Osteocyte (in vitro differentiated cells): ENCODE measurements around the gene AKNA. TPM values are rescaled to one million over a fixed set of nuclear protein-coding genes. Genes with fewer than 3 reads are reported as not detected.

Experiments
- DNase-seq: peaks from one replicate; pipeline ENCODE4 v3.0.0; 2021; ENCODE audit warnings: mixed read lengths; ENCODE audit not compliant: unreplicated experiment; ENCODE audit errors: extremely low spot score
- H3K27ac Mint-ChIP-seq: one replicate; pipeline ENCODE4 v1.8.0; 2021; ENCODE audit warnings: mild to moderate bottlenecking, mixed read lengths; ENCODE audit not compliant: unreplicated experiment
- H3K27me3 Mint-ChIP-seq: one replicate; pipeline ENCODE4 v1.8.0; 2021; ENCODE audit warnings: mixed read lengths; ENCODE audit not compliant: unreplicated experiment
- H3K36me3 Mint-ChIP-seq: one replicate; pipeline ENCODE4 v1.8.0; 2021; ENCODE audit warnings: mixed read lengths; ENCODE audit not compliant: unreplicated experiment
- H3K4me1 Mint-ChIP-seq: one replicate; pipeline ENCODE4 v1.8.0; 2021; ENCODE audit warnings: mixed read lengths; ENCODE audit not compliant: unreplicated experiment
- H3K4me3 Mint-ChIP-seq: one replicate; pipeline ENCODE4 v1.8.0; 2021; ENCODE audit warnings: mild to moderate bottlenecking, moderate library complexity, mixed read lengths; ENCODE audit not compliant: unreplicated experiment
- H3K9me3 Mint-ChIP-seq: one replicate; pipeline ENCODE4 v1.8.0; 2021; ENCODE audit warnings: mixed read lengths; ENCODE audit not compliant: unreplicated experiment
- total RNA-seq: library from RNA; stranded (reverse); gene quantifications from 2 replicates; pipeline ENCODE4 v1.2.1, GENCODE V29; 2021
- TF ChIP-seq, protein P1 (sequence below): fragments of 200-600 bp; sonication (generic); IDR thresholded peaks from 2 replicates; pipeline ENCODE4 v1.5.0; 2021; ENCODE audit warnings: antibody characterized with exemption, mild to moderate bottlenecking, moderate library complexity

Gene AKNA
- total RNA-seq, 1 donor from 2014 or later: 36.0 TPM

DNA sequence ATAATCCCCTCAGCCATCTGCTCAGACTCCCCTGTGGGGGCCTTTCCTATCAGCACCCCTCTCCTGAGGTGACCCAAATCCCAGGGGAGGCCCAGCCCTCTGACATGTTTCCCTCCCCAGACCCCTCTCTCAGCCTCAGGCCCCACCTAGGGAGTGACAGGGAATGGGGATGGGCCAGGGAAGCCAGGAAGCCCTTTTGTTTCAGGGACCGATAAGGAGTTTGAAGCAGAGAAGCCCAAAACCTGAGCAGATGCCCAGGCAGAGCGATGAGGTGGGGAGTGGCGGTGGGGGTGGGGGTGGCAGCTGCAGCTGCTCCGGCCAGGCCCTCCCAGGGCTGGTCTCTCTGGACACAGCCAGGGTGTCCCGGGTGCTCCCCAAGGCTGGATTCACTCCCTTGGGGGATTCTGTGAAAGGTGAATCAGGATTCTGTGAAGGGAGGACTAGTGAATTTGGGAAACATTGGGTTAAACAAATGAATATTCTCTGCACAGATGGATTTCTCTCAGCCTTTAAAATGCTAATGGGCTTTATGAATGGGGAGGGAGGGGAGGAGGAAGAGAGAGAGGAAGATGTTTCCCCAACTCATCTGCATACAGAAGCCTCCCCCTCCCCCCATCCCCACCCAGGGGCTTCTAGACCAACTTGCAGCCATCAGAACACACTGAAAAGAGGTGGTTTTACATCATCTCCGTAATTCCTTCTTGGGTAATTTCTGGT is 17.4 kb downstream of the AKNA start:
- no peak overlapping the region for H3K4me3 Mint-ChIP-seq
- H3K27me3 Mint-ChIP-seq: no peaks in the 10 kb centered on the region
- H3K27ac Mint-ChIP-seq: no peak overlapping the region
- DNase-seq: no peak
- peaks cover 22% of the 10 kb centered on the region for H3K4me1 Mint-ChIP-seq
- TF ChIP-seq, protein P1, sequence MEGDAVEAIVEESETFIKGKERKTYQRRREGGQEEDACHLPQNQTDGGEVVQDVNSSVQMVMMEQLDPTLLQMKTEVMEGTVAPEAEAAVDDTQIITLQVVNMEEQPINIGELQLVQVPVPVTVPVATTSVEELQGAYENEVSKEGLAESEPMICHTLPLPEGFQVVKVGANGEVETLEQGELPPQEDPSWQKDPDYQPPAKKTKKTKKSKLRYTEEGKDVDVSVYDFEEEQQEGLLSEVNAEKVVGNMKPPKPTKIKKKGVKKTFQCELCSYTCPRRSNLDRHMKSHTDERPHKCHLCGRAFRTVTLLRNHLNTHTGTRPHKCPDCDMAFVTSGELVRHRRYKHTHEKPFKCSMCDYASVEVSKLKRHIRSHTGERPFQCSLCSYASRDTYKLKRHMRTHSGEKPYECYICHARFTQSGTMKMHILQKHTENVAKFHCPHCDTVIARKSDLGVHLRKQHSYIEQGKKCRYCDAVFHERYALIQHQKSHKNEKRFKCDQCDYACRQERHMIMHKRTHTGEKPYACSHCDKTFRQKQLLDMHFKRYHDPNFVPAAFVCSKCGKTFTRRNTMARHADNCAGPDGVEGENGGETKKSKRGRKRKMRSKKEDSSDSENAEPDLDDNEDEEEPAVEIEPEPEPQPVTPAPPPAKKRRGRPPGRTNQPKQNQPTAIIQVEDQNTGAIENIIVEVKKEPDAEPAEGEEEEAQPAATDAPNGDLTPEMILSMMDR: no peak
- no peaks in the 10 kb centered on the region for H3K9me3 Mint-ChIP-seq
- H3K36me3 Mint-ChIP-seq: peaks cover 26% of the 10 kb centered on the region

DNA sequence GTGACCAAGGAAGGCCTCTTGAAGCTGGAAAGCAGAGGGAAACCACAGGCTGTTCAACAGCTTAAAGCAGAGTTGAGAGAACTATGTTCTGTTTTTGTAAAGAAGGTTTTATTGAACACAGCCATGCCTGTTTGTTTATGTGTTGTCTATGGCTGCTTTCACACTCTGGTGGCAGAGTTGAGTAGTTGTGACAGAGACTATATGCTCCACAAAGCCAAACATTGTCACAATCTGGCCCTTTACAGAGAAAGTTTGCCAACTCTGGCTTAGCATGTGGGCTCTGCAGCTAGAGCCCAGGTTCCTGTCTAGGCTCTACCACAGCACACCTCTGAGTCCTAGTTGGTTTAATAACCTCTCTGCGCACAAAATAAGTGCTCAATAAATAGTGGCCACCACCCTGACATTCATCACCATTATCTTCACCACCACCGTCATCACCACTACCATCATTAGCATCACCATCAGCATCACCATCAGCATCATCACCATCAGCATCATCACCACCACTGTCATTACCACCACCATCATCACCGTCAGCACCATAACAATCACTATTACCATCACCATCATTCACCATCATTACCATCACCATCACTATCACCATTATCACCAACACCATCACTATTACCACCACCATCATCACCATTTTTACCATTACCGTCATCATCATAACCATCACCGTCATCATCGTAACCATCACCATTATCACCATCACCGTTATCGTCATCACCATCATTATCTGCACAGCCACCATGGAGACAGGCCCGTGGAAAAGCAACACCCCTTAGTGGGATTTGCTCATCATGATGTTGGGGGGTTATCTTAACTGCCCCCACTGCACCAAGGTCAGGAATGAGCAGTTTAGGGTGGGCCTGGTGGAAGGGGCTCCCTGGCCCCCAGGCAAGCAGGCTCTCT is 18.3 kb downstream of the AKNA start:
- TF ChIP-seq, protein P1: no peak
- DNase-seq: no peak
- H3K4me3 Mint-ChIP-seq: no peak overlapping the region
- peaks cover 22% of the 10 kb centered on the region for H3K4me1 Mint-ChIP-seq
- H3K36me3 Mint-ChIP-seq: peaks cover 31% of the 10 kb centered on the region
- no peaks in the 10 kb centered on the region for H3K9me3 Mint-ChIP-seq
- H3K27me3 Mint-ChIP-seq: no peaks in the 10 kb centered on the region
- no peak overlapping the region for H3K27ac Mint-ChIP-seq

DNA sequence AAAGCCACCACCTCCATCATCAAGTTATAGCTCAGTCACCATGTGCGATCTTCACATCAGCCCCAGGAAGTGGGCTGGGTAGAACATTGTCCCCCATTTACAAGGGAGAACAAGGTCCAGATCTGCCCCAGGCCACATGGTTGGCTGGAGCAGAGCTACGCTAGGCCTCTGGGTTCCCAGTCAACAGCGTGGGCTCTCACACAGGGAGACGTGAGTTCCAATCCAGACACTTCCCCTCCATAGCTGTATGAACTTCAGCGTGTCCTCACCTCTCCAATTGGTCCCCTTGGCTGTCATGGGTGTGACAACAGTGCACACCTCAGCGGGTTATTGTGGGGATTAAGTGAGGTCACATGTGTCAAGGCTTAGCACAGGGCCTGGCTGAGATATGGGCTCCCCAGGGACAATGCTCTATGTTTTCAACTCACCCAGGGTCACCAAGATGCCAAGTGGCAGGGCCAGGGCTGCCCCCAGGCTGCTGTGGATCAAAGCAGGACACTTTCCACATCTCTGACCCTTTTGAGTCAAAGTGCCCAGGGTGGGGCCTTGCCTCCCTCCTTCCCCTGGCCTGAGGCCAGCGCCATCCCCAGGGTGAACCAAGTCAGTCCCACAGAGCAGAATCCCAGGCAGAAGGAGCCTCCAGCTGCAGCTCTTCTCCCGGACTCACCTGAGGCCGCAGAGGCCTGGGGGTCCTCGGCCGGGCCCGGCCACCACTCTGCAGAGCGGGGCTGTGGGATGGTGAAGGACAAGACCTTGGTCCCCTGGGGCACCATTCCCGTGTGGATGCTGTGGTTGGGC is 19.8 kb downstream of the AKNA start:
- peaks cover 42% of the 10 kb centered on the region for H3K36me3 Mint-ChIP-seq
- H3K27ac Mint-ChIP-seq: peak overlapping the region; percentile 90
- DNase-seq: no peak
- no peaks in the 10 kb centered on the region for H3K9me3 Mint-ChIP-seq
- H3K4me3 Mint-ChIP-seq: no peak overlapping the region
- TF ChIP-seq, protein P1: no peak
- no peaks in the 10 kb centered on the region for H3K27me3 Mint-ChIP-seq
- H3K4me1 Mint-ChIP-seq: peaks cover 22% of the 10 kb centered on the region

DNA sequence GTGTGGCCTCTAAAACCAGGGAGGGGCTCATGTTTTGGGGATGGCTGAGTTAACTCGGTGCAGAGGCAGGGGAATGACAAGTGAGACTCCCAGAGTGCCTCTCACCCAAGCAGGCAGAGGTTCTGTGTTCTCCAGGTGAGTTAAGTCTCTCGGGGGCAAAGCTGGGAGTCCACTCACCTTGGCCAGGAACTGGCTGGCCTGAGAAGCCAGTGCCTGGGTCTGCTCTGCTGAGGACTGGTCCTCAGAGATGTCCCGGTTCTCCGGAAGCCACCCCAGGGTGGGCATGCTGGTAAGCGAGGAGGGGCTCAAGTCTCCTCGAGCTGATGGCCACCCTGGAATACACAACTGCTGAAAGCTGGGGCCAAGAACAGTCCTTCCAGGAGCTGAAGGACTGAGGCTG is 20.4 kb downstream of the AKNA start:
- Mint-ChIP-seq H3K36me3 (peaks cover 45% of the 10 kb centered on the region), H3K4me1 (peaks cover 22% of the 10 kb centered on the region), H3K4me3 (no peak overlapping the region), H3K27ac (peak overlapping the region; percentile 90), H3K9me3 (no peaks in the 10 kb centered on the region), H3K27me3 (no peaks in the 10 kb centered on the region)
- no peak for DNase-seq
- TF ChIP-seq, protein P1: no peak
